SK-N-MC (cell line): Measurements from ENCODE around the gene GALNT9.

Source experiments
- EZH2 ChIP-seq: fragments of 200-600 bp; sonication (generic); IDR thresholded peaks from one replicate; pipeline ENCODE4 v1.6.1; 2017; ENCODE audit warnings: antibody characterized with exemption
- POLR2AphosphoS5 ChIP-seq: IDR thresholded peaks from 2 replicates; pipeline ENCODE4 v1.6.1; 2012; ENCODE audit warnings: mild to moderate bottlenecking, low read depth, low read length, borderline replicate concordance

DNA sequence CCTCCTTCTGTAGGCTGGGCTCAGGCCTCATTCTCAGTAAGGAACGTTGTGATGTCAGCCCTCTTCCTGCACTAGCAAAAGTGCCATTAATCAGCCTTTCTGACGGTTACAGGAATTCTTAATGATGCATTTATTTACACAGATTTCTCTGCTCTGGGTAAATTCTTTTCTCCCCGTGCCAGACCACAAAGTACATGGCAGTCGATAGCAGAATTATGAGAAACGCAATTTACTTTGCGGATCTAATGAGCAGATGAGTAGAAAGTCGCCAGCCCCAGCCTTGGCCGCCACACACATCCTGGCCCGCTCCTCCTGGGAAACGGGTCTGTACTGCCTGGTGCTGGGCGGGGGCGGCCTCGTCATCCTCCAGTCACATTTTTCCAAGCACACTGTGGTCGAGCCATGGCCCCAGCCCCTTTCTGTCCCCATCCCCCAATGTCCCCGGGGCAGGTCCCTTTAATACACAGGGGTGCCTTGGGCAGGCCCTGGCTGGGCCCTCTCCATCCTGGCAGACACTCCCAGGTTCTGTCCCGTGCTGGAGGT lies 159.2 kb downstream of the GALNT9 start:
- TF ChIP-seq EZH2 (no peak), POLR2AphosphoS5 (no peak)
